Neural cell (in vitro differentiated cells): ENCODE results near the gene RAD51C. TPM values are rescaled to one million over a fixed set of nuclear protein-coding genes. Genes with fewer than 3 reads are reported as not detected.
"Not testable (repeated sequence)": the region's sequence is repeated elsewhere in the genome, so short reads cannot be mapped to it uniquely, and the experiment has no call there.

Experiments
- H2AFZ ChIP-seq: fragments of 200-600, 300-800 bp; sonication (generic), shearing (Covaris generic); 2 replicates; pipeline ENCODE4 v1.6.0; 2014; ENCODE audit warnings: low read depth, mild to moderate bottlenecking, antibody characterized with exemption, low read length, moderate library complexity
- H3F3A ChIP-seq: fragments of 200-600 bp; shearing (Covaris generic); 2 replicates; pipeline ENCODE4 v1.6.1; 2016; ENCODE audit warnings: mild to moderate bottlenecking, moderate library complexity, mixed read lengths, antibody characterized with exemption, low read length; ENCODE audit not compliant: insufficient read depth, poor library complexity, severe bottlenecking
- H3K27ac ChIP-seq: fragments of 200-600, 300-800 bp; sonication (generic), shearing (Covaris generic); 2 replicates; pipeline ENCODE4 v1.5.1; 2014; ENCODE audit warnings: mild to moderate bottlenecking, low read length, moderate library complexity
- H3K27me3 ChIP-seq: fragments of 300-800, 200-600 bp; sonication (generic), shearing (Covaris generic); 2 replicates; pipeline ENCODE4 v1.6.0; 2014; ENCODE audit warnings: mild to moderate bottlenecking, low read depth, low read length, moderate library complexity; ENCODE audit not compliant: insufficient read depth
- H3K36me3 ChIP-seq: fragments of 300-800, 200-600 bp; sonication (generic), shearing (Covaris generic); 2 replicates; pipeline ENCODE4 v1.5.1; 2014; ENCODE audit warnings: mild to moderate bottlenecking, antibody characterized with exemption, low read length, moderate library complexity; ENCODE audit not compliant: insufficient read depth
- H3K4me2 ChIP-seq: fragments of 300-800, 200-600 bp; sonication (generic), shearing (Covaris generic); 2 replicates; pipeline ENCODE4 v1.6.0; 2014; ENCODE audit warnings: mild to moderate bottlenecking, low read length
- H3K4me3 ChIP-seq: fragments of 300-800, 200-600 bp; sonication (generic), shearing (Covaris generic); 2 replicates; pipeline ENCODE4 v1.5.1; 2014; ENCODE audit warnings: mild to moderate bottlenecking, low read length, moderate library complexity
- H3K79me2 ChIP-seq: fragments of 200-600 bp; shearing (Covaris generic); replicated peaks from 2 replicates; pipeline ENCODE4 v1.6.0; 2014; ENCODE audit warnings: mild to moderate bottlenecking, low read length, moderate library complexity; ENCODE audit not compliant: insufficient read depth
- H3K9ac ChIP-seq: fragments of 300-800, 200-600 bp; sonication (generic), shearing (Covaris generic); 2 replicates; pipeline ENCODE4 v1.6.1; 2016; ENCODE audit warnings: mild to moderate bottlenecking, low read length, mixed read lengths
- H3K9me2 ChIP-seq: fragments of 200-600 bp; shearing (Covaris generic); 2 replicates; pipeline ENCODE4 v1.6.1; 2016; ENCODE audit warnings: mild to moderate bottlenecking, low read length, mixed read lengths; ENCODE audit not compliant: insufficient read depth
- H3K9me3 ChIP-seq: fragments of 200-600, 300-800 bp; sonication (generic), shearing (Covaris generic); 2 replicates; pipeline ENCODE4 v1.6.1; 2016; ENCODE audit warnings: mild to moderate bottlenecking, mixed run types, low read length, moderate library complexity, mixed read lengths
- H4K20me1 ChIP-seq: fragments of 200-600 bp; shearing (Covaris generic); 2 replicates; pipeline ENCODE4 v1.6.1; 2016; ENCODE audit warnings: mild to moderate bottlenecking, mixed run types; ENCODE audit not compliant: insufficient read depth
- EP300 ChIP-seq: fragments of 450-650 bp; conservative IDR thresholded peaks from 2 replicates; pipeline ENCODE4 v1.6.1; 2014; ENCODE audit warnings: antibody characterized with exemption, mild to moderate bottlenecking, moderate library complexity; ENCODE audit not compliant: poor library complexity, severe bottlenecking
- EZH2 ChIP-seq: fragments of 200-600, 300-800 bp; shearing (Covaris generic), sonication (generic); IDR thresholded peaks from 2 replicates; pipeline ENCODE4 v1.6.1; 2014; ENCODE audit warnings: antibody characterized with exemption, low read length, borderline replicate concordance, mild to moderate bottlenecking; ENCODE audit not compliant: insufficient read depth, poor library complexity, severe bottlenecking
- MXI1 ChIP-seq: fragments of 450-650 bp; conservative IDR thresholded peaks from 2 replicates; pipeline ENCODE4 v1.6.1; 2014; ENCODE audit warnings: antibody characterized with exemption, mild to moderate bottlenecking; ENCODE audit not compliant: poor library complexity, severe bottlenecking
- POLR2AphosphoS5 ChIP-seq: IDR thresholded peaks from 2 replicates; pipeline ENCODE4 v1.6.1; 2012
- RAD21 ChIP-seq: fragments of 450-650 bp; conservative IDR thresholded peaks from 2 replicates; pipeline ENCODE4 v1.6.1; 2014; ENCODE audit warnings: antibody characterized with exemption, mild to moderate bottlenecking, moderate library complexity
- REST ChIP-seq: IDR thresholded peaks from 2 replicates; pipeline ENCODE4 v1.6.1; 2012; ENCODE audit warnings: borderline replicate concordance
- SMC3 ChIP-seq: fragments of 450-650 bp; conservative IDR thresholded peaks from 2 replicates; pipeline ENCODE4 v1.6.1; 2014; ENCODE audit warnings: antibody characterized with exemption, mild to moderate bottlenecking, moderate library complexity; ENCODE audit not compliant: poor library complexity
- TAF1 ChIP-seq: IDR thresholded peaks from 2 replicates; pipeline ENCODE4 v1.6.1; 2012; ENCODE audit warnings: low read depth
- polyA plus RNA-seq: library from polyadenylated mRNA; depleted of rRNA; stranded (reverse); fragments of >200 nt; gene quantifications from 2 replicates; pipeline ENCODE4 v1.2.3, GENCODE V29; 2014
- TF ChIP-seq, protein P1 (sequence below): fragments of 450-650 bp; IDR thresholded peaks from 2 replicates; pipeline ENCODE4 v1.5.1; 2014; ENCODE audit warnings: antibody characterized with exemption, mild to moderate bottlenecking, moderate library complexity; ENCODE audit not compliant: poor library complexity, severe bottlenecking

Gene RAD51C
- polyA plus RNA-seq, 1 donor from 2014 or later: 25.1 TPM

- no peaks in the 10 kb centered on the region for H3K9me3 ChIP-seq
- H3K27ac ChIP-seq: no peak overlapping the region
- no peaks in the 10 kb centered on the region for H3F3A ChIP-seq
- no peak overlapping the region for H3K4me2 ChIP-seq
- no peak for TF ChIP-seq EP300
- no peak for TF ChIP-seq REST
- TF ChIP-seq POLR2AphosphoS5: no peak
- no peak for TF ChIP-seq EZH2
- no peak for TF ChIP-seq TAF1
- TF ChIP-seq, protein P1, sequence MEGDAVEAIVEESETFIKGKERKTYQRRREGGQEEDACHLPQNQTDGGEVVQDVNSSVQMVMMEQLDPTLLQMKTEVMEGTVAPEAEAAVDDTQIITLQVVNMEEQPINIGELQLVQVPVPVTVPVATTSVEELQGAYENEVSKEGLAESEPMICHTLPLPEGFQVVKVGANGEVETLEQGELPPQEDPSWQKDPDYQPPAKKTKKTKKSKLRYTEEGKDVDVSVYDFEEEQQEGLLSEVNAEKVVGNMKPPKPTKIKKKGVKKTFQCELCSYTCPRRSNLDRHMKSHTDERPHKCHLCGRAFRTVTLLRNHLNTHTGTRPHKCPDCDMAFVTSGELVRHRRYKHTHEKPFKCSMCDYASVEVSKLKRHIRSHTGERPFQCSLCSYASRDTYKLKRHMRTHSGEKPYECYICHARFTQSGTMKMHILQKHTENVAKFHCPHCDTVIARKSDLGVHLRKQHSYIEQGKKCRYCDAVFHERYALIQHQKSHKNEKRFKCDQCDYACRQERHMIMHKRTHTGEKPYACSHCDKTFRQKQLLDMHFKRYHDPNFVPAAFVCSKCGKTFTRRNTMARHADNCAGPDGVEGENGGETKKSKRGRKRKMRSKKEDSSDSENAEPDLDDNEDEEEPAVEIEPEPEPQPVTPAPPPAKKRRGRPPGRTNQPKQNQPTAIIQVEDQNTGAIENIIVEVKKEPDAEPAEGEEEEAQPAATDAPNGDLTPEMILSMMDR: no peak
- no peak for TF ChIP-seq RAD21
- no peak for TF ChIP-seq MXI1
- no peak for TF ChIP-seq SMC3
- no peaks in the 10 kb centered on the region for H3K9me2 ChIP-seq
- no peak overlapping the region for H2AFZ ChIP-seq
- no peaks in the 10 kb centered on the region for H3K27me3 ChIP-seq
- no peaks in the 10 kb centered on the region for H3K36me3 ChIP-seq
- H3K4me3 ChIP-seq: no peak overlapping the region
- H3K9ac ChIP-seq: no peak overlapping the region
- H4K20me1 ChIP-seq: no peaks in the 10 kb centered on the region
- H3K79me2 ChIP-seq: no peaks in the 10 kb centered on the region
Measured at GRCh38 chr17:58648236-58648635, 44.2 kb upstream of the RAD51C start.

DNA sequence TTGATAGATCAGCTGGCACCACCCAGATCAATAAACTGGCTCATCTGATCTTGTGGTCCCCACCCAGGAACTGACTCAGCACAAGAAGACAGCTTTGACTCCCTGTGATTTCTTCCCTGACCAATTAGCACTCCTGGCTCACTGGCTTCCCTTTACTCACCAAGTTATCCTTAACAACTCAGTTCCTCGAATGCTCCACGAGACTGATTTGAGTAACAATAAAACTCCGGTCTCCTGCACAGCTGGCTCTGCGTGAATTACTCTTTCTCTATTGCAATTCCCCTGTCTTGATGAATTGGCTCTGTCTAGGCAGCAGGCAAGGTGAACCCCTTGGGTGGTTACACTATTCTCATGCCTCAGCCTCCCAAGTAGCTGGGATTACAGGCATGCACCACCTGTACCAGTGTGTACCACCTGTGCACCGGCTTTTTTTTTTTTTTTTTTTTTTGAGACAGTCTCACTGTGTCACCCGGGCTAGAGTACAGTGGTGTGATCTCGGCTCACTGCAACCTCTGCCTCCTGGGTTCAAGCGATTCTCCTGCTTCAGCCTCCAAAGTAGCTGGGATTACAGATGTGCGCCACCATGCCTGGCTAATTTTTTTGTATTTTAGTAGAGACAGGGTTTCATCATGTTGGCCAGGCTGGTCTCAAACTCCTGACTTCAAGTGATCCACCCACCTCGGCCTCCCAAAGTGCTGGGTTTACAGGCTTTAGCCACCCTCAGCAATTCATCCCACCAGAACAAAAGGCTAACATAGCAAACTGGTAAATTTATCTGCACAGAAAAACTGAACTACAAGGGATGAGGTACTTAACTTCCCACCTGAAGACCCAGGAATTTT lies 34.2 kb upstream of the RAD51C start:
- H3K9me2 ChIP-seq, H3K27me3 ChIP-seq, H3K36me3 ChIP-seq, H2AFZ ChIP-seq, H4K20me1 ChIP-seq, H3F3A ChIP-seq, H3K9me3 ChIP-seq, H3K4me2 ChIP-seq, H3K79me2 ChIP-seq: not testable (repeated sequence)
- Histone ChIP-seq H3K4me3 (peak overlapping the region; percentile 57), H3K9ac (peak overlapping the region; percentile 2), H3K27ac (peak overlapping the region; percentile 87)
